ENCODE results near the gene ACADS.

The ACADS gene

GRCh38 chr12:120758798-120759590 is 33.4 kb downstream of the ACADS start:
- FAIRE-seq = no peak

- no peak for FAIRE-seq
Observed at GRCh38 chr12:120759591-120760348, 34.1 kb downstream of the ACADS start.

- no peak for FAIRE-seq
Observed at GRCh38 chr12:120760349-120761254, 35.0 kb downstream of the ACADS start.

GRCh38 chr12:120761519-120761934 is 35.9 kb downstream of the ACADS start:
- FAIRE-seq = no peak

GRCh38 chr12:120762086-120762485 is 36.5 kb downstream of the ACADS start:
- no peak for FAIRE-seq

GRCh38 chr12:120763250-120763649 is 37.6 kb downstream of the ACADS start:
- no peak for FAIRE-seq

GRCh38 chr12:120764816-120765215 is 39.2 kb downstream of the ACADS start:
- no peak for FAIRE-seq

GRCh38 chr12:120766566-120766965 is 40.9 kb downstream of the ACADS start:
- no peak for FAIRE-seq

- FAIRE-seq = no peak
Observed at GRCh38 chr12:120767071-120768024, 41.7 kb downstream of the ACADS start.

- no peak for FAIRE-seq
Observed at GRCh38 chr12:120771097-120771496, 45.5 kb downstream of the ACADS start.

GRCh38 chr12:120774169-120774916 is 48.7 kb downstream of the ACADS start:
- no peak for FAIRE-seq

GRCh38 chr12:120775862-120776552 is 50.4 kb downstream of the ACADS start:
- FAIRE-seq = no peak

- FAIRE-seq = no peak
Observed at GRCh38 chr12:120783197-120783596, 57.6 kb downstream of the ACADS start.

GRCh38 chr12:120784804-120785203 is 59.2 kb downstream of the ACADS start:
- FAIRE-seq = no peak

- no peak for FAIRE-seq
Observed at GRCh38 chr12:120787889-120788288, 62.3 kb downstream of the ACADS start.
